KMS-11 (cell line): ENCODE measurements around the gene KAZN.

Source experiments
- H2AFZ ChIP-seq: fragments of 200-600 bp; sonication (generic); 2 replicates; pipeline ENCODE4 v1.6.1; 2016; ENCODE audit warnings: antibody characterized with exemption, mixed run types, low read depth
- H3K27ac ChIP-seq: fragments of 200-600 bp; sonication (generic); 2 replicates; pipeline ENCODE4 v1.6.1; 2016; ENCODE audit warnings: mild to moderate bottlenecking, mixed run types
- H3K27me3 ChIP-seq: fragments of 200-600 bp; sonication (generic); 2 replicates; pipeline ENCODE4 v1.6.1; 2017; ENCODE audit warnings: mild to moderate bottlenecking, low read depth, mixed run types, moderate library complexity; ENCODE audit not compliant: insufficient read depth
- H3K36me3 ChIP-seq: fragments of 200-600 bp; sonication (generic); 2 replicates; pipeline ENCODE4 v1.6.1; 2017; ENCODE audit warnings: mild to moderate bottlenecking, mixed run types; ENCODE audit not compliant: insufficient read depth
- H3K4me1 ChIP-seq: fragments of 200-600 bp; sonication (generic); 2 replicates; pipeline ENCODE4 v1.6.1; 2016; ENCODE audit warnings: mild to moderate bottlenecking, low read depth, mixed run types; ENCODE audit not compliant: poor library complexity, severe bottlenecking
- H3K4me2 ChIP-seq: fragments of 200-600 bp; sonication (generic); 2 replicates; pipeline ENCODE4 v1.7.0; 2016; ENCODE audit warnings: mild to moderate bottlenecking, mixed run types
- H3K4me3 ChIP-seq: fragments of 200-600 bp; sonication (generic); IDR thresholded peaks from 2 replicates; pipeline ENCODE4 v1.6.1; 2017; ENCODE audit warnings: low read depth, low read length, mixed read lengths; ENCODE audit not compliant: insufficient read depth
- H3K79me2 ChIP-seq: fragments of 200-600 bp; sonication (generic); 2 replicates; pipeline ENCODE4 v1.6.1; 2016; ENCODE audit warnings: low read depth, mixed run types; ENCODE audit not compliant: insufficient read depth
- H3K9ac ChIP-seq: fragments of 200-600 bp; sonication (generic); 2 replicates; pipeline ENCODE4 v1.6.1; 2016; ENCODE audit warnings: mild to moderate bottlenecking, mixed run types
- H4K20me1 ChIP-seq: fragments of 200-600 bp; sonication (generic); 2 replicates; pipeline ENCODE4 v1.6.1; 2016; ENCODE audit warnings: mild to moderate bottlenecking, mixed run types; ENCODE audit not compliant: insufficient read depth
- TF ChIP-seq, protein P1 (sequence below): fragments of 200-600 bp; sonication (generic); conservative IDR thresholded peaks from 2 replicates; pipeline ENCODE4 v1.6.1; 2017; ENCODE audit warnings: low read depth, mild to moderate bottlenecking, antibody characterized with exemption, low read length, moderate library complexity, mixed read lengths

The KAZN gene

DNA sequence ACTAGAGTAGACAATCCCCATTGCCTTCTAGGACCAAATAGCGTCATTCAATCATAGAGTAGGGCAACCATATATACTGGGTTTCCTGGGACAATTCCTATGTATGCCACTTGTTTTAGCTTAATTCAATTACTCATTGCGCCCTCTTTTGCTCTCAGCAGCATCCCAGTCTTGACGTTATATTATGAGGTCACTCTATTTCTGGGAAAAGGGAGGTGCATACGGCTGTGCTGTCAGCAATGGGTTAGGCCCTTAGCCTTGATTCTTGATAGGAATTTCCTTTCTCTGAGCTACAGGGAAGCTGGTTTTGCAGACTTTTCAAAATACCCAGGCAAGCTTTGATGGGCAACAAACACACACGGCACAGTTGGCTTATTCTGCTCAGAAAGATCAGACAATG, 4.4 kb upstream of the KAZN start:
- H3K27me3 ChIP-seq = no peaks in the 10 kb centered on the region
- no peak overlapping the region for H3K4me3 ChIP-seq
- no peak overlapping the region for H3K9ac ChIP-seq
- no peak overlapping the region for H3K4me2 ChIP-seq
- H2AFZ ChIP-seq = no peak overlapping the region
- no peaks in the 10 kb centered on the region for H3K79me2 ChIP-seq
- H3K4me1 ChIP-seq = no peaks in the 10 kb centered on the region
- no peaks in the 10 kb centered on the region for H4K20me1 ChIP-seq
- H3K27ac ChIP-seq = no peak overlapping the region
- H3K36me3 ChIP-seq = no peaks in the 10 kb centered on the region
- TF ChIP-seq, protein P1, sequence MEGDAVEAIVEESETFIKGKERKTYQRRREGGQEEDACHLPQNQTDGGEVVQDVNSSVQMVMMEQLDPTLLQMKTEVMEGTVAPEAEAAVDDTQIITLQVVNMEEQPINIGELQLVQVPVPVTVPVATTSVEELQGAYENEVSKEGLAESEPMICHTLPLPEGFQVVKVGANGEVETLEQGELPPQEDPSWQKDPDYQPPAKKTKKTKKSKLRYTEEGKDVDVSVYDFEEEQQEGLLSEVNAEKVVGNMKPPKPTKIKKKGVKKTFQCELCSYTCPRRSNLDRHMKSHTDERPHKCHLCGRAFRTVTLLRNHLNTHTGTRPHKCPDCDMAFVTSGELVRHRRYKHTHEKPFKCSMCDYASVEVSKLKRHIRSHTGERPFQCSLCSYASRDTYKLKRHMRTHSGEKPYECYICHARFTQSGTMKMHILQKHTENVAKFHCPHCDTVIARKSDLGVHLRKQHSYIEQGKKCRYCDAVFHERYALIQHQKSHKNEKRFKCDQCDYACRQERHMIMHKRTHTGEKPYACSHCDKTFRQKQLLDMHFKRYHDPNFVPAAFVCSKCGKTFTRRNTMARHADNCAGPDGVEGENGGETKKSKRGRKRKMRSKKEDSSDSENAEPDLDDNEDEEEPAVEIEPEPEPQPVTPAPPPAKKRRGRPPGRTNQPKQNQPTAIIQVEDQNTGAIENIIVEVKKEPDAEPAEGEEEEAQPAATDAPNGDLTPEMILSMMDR = no peak

GRCh38 chr1:14596591-14596990, 1.9 kb upstream of the KAZN start:
- Histone ChIP-seq H3K79me2 (no peaks in the 10 kb centered on the region), H3K36me3 (no peaks in the 10 kb centered on the region), H2AFZ (no peak overlapping the region), H4K20me1 (no peaks in the 10 kb centered on the region), H3K9ac (no peak overlapping the region), H3K27ac (no peak overlapping the region), H3K4me2 (no peak overlapping the region), H3K27me3 (no peaks in the 10 kb centered on the region), H3K4me3 (no peak overlapping the region), H3K4me1 (no peaks in the 10 kb centered on the region)
- TF ChIP-seq, protein P1 = no peak

- Histone ChIP-seq H3K79me2 (no peaks in the 10 kb centered on the region), H3K9ac (no peak overlapping the region), H3K27ac (no peak overlapping the region), H2AFZ (no peak overlapping the region), H3K4me2 (no peak overlapping the region), H3K4me1 (no peaks in the 10 kb centered on the region), H3K27me3 (no peaks in the 10 kb centered on the region), H3K4me3 (no peak overlapping the region), H4K20me1 (no peaks in the 10 kb centered on the region), H3K36me3 (no peaks in the 10 kb centered on the region)
- TF ChIP-seq, protein P1 = no peak
These were observed 1.0 kb upstream of the KAZN start for GRCh38 chr1:14597343-14598006.

DNA sequence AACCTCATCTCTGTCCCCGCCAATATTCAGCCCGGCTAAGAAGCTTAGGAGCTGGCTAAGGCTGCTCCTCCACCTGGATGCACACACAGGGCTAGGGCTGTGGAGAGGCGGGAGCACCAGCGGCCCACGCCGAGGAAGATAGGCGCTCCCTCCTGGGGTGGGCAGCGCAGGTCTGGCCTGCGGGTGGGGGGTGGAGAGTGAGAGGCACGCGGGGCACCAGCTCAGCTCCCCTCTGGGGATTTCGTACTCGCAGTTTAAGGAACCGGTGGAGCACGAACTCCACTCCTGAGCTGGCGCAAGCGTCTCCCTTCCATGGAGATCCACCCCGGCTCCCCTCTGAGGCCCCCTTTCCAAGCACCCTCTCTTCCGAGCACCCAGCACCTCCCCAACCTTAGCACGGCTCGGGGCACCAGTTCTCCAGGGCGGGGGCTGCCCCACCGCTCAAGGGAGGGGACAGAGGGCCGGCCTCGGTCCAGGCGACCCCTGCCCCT, 433 bp upstream of the KAZN start:
- TF ChIP-seq, protein P1 = no peak
- Histone ChIP-seq H3K4me1 (no peaks in the 10 kb centered on the region), H2AFZ (no peak overlapping the region), H3K79me2 (no peaks in the 10 kb centered on the region), H3K4me3 (no peak overlapping the region), H3K9ac (no peak overlapping the region), H3K27ac (no peak overlapping the region), H3K36me3 (no peaks in the 10 kb centered on the region), H3K27me3 (no peaks in the 10 kb centered on the region), H3K4me2 (no peak overlapping the region), H4K20me1 (no peaks in the 10 kb centered on the region)
